ENCODE results near the gene HES1.

GRCh38 chr3:194098843-194099183, 37.1 kb upstream of the HES1 start:
- TF ChIP-seq CTCF (IDR thresholded peaks at IDR 0.05; ENCODE audit: insufficient read depth, low read length, poor library complexity, severe bottlenecking), result no peak
- TF ChIP-seq EZH2phosphoT487 (conservative IDR thresholded peaks at IDR 0.05; ENCODE audit: low read length), result no peak

All from SU-DHL-6 (cell line).